ENCODE data around the gene PAK1. TPM values are rescaled to one million over a fixed set of nuclear protein-coding genes. Genes with fewer than 3 reads are reported as not detected.

PAK1 gene
- polyA plus RNA-seq, 1 experiment = 62.3 TPM

DNA sequence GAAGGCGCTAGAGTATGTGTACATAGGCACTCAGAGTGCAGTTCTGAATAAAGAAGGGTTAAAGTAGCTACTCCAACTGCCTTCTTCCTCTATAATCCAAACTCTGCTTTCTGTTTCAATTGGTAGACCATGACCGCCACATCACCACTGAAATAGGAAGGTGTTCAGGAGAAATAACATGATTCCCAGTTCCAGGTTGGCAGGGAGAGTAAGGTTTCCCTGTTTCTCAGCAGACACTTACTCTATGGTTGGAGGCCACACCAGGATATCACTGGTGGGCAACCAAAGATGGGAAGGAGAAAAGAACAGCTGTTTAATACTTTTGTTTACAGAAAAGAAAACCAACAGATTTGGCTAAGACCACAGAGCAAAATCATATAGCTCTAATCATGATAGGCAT is 37.9 kb downstream of the PAK1 start:
- TF ChIP-seq, protein P1, sequence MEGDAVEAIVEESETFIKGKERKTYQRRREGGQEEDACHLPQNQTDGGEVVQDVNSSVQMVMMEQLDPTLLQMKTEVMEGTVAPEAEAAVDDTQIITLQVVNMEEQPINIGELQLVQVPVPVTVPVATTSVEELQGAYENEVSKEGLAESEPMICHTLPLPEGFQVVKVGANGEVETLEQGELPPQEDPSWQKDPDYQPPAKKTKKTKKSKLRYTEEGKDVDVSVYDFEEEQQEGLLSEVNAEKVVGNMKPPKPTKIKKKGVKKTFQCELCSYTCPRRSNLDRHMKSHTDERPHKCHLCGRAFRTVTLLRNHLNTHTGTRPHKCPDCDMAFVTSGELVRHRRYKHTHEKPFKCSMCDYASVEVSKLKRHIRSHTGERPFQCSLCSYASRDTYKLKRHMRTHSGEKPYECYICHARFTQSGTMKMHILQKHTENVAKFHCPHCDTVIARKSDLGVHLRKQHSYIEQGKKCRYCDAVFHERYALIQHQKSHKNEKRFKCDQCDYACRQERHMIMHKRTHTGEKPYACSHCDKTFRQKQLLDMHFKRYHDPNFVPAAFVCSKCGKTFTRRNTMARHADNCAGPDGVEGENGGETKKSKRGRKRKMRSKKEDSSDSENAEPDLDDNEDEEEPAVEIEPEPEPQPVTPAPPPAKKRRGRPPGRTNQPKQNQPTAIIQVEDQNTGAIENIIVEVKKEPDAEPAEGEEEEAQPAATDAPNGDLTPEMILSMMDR (IDR thresholded peaks at IDR 0.05; ENCODE audit: insufficient read depth, low read depth, low read length) = no peak
- Histone ChIP-seq H3K36me3 (ENCODE audit: control insufficient read depth, insufficient read depth, low read length) (no peaks in the 10 kb centered on the region), H3K27me3 (ENCODE audit: control insufficient read depth, insufficient read depth, low read length) (peaks cover 4% of the 10 kb centered on the region), H3K4me3 (ENCODE audit: low read depth, low read length) (no peak overlapping the region)
- POLR2A ChIA-PET = no interaction called here
- CTCF ChIA-PET = interaction anchor here (1.3 kb wide), 1 partner anchor 112 kb away, joined by 3 read pairs; no protein-coding TSS in a partner anchor
- DNase-seq (ENCODE audit: low read depth) = no peak

DNA sequence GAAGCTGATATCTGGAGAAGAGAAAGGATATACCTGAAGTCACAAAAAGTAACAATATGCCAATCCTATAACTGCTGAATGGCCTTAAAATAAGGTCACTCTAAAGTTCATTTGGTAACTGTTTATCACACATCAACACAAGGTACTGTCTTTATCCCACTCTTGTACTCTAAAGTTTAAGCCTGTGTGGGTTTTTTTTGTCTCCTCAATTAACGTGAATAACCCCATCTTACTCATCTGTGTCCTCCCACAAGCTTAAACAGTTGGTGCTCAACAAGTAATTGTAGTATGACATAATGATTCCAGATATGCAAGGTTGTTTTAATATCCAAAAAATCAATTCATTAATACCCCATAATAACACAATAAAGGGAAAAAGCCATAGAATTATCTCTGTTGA is 42.1 kb downstream of the PAK1 start:
- Histone ChIP-seq H3K36me3 (ENCODE audit: control insufficient read depth, insufficient read depth, low read length) (no peaks in the 10 kb centered on the region), H3K27me3 (ENCODE audit: control insufficient read depth, insufficient read depth, low read length) (no peaks in the 10 kb centered on the region), H3K4me3 (ENCODE audit: low read depth, low read length) (no peak overlapping the region)
- DNase-seq (ENCODE audit: low read depth) = no peak
- ChIA-PET POLR2A (interaction anchor here (0.6 kb wide), 1 partner anchor 116 kb away, joined by 3 read pairs; no protein-coding TSS in a partner anchor), CTCF (interaction anchor here (0.9 to 1.0 kb wide), 2 partner anchors 15 to 116 kb away, joined by 3 to 4 read pairs; no protein-coding TSS in a partner anchor)
- TF ChIP-seq, protein P1 (IDR thresholded peaks at IDR 0.05; ENCODE audit: insufficient read depth, low read depth, low read length) = no peak

DNA sequence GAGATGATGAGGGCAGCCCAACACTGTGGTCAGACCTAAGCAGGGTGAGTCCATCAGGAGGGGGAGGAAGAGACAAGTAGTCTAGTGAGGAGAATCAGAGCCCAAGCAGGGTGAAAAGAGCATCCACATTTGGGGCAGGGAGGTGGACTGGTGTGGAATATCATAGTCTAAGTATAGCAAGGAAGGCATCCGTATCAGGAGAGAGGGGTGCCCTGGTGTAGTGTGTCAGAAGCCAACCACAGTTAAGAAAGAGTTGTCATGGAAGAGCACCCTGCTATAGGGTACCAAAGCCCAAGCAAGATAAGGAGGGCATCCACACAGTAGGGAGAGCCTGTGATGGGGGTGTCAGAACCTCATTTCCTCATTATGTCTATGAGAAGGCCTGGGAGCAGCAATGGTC is 45.3 kb downstream of the PAK1 start:
- DNase-seq (ENCODE audit: low read depth) = no peak
- Histone ChIP-seq H3K36me3 (ENCODE audit: control insufficient read depth, insufficient read depth, low read length) (no peaks in the 10 kb centered on the region), H3K27me3 (ENCODE audit: control insufficient read depth, insufficient read depth, low read length) (no peaks in the 10 kb centered on the region), H3K4me3 (ENCODE audit: low read depth, low read length) (no peak overlapping the region)
- TF ChIP-seq, protein P1 (IDR thresholded peaks at IDR 0.05; ENCODE audit: insufficient read depth, low read depth, low read length) = no peak
- ChIA-PET POLR2A (no interaction called here), CTCF (no interaction called here)

DNA sequence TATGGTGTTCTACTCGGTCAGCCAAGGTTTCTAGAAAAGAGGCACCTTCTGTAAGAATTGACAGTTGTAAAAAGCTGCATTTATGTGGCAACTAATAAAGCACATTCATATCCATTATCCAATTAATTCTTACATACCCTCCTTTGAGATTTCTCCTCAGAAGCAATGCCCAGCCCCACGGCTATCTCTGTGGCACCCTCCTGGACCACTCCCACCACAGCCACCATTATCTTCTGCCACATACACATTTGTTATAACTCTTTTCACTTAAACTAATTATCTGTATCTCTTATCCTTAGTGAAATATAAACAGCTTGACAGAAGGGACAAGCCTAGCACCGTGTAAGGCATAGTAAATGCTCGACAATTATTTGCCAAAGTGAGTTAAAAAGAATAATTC is 48.5 kb downstream of the PAK1 start:
- POLR2A ChIA-PET = no interaction called here
- DNase-seq (ENCODE audit: low read depth) = no peak
- H3K4me3 ChIP-seq (ENCODE audit: low read depth, low read length) = no peak overlapping the region
- TF ChIP-seq, protein P1 (IDR thresholded peaks at IDR 0.05; ENCODE audit: insufficient read depth, low read depth, low read length) = no peak
- H3K27me3 ChIP-seq (ENCODE audit: control insufficient read depth, insufficient read depth, low read length) = no peaks in the 10 kb centered on the region
- CTCF ChIA-PET = no interaction called here
- no peaks in the 10 kb centered on the region for H3K36me3 ChIP-seq (ENCODE audit: control insufficient read depth, insufficient read depth, low read length)

DNA sequence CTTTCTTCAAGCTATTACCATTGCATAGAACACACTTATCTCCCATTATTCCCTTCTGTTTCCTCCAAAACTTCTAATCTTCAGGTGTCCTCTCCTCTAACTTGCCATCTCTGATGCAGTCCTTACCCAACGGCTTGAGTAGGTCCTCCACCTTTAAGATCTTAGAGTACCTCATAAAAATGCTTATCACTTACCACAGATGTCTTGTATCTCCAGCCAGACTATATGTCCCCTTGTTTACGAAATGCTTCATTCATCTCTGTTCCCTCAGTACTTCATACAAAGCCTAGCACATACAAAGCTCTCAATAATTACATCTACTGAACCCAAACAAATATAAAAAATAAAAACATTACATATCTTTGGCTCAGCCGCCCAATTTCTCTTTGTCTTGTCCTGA is 49.2 kb downstream of the PAK1 start:
- ChIA-PET CTCF (no interaction called here), POLR2A (no interaction called here)
- H3K4me3 ChIP-seq (ENCODE audit: low read depth, low read length) = no peak overlapping the region
- TF ChIP-seq, protein P1 (IDR thresholded peaks at IDR 0.05; ENCODE audit: insufficient read depth, low read depth, low read length) = no peak
- DNase-seq (ENCODE audit: low read depth) = no peak
- H3K27me3 ChIP-seq (ENCODE audit: control insufficient read depth, insufficient read depth, low read length) = no peaks in the 10 kb centered on the region
- no peaks in the 10 kb centered on the region for H3K36me3 ChIP-seq (ENCODE audit: control insufficient read depth, insufficient read depth, low read length)
